Breast epithelium (tissue), 3 donors: Measurements from ENCODE around the gene DIPK1C.

ENCODE experiments used
- POLR2A ChIP-seq: fragments of 450-650 bp; IDR thresholded peaks from one replicate; pipeline ENCODE4 v1.6.1; 2016; ENCODE audit warnings: antibody characterized with exemption, mild to moderate bottlenecking, moderate library complexity
- TF ChIP-seq, protein P1 (sequence below), 3 donors: fragments of 450-650 bp; IDR thresholded peaks; one replicate each; pipeline ENCODE4 v1.5.1; 2016 to 2017; ENCODE audit warnings: antibody characterized with exemption in 3 of 3, mild to moderate bottlenecking in 3 of 3, moderate library complexity in 3 of 3

DNA sequence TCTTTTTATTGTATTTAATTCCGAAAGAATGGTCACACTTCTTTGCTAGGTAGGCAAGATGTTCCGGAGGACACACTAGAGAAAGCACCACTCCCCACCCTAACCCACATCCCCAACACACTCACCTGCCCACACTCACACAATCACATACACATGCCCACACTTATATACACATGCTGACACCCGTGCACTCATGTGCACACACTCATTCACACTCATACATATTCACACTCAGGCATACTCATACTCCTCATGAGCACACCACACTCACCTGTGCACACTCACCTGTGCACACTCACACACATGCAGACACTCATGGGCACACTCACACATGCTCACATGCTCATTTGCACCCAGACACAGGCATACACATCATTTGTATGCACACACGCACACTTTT is 21.4 kb downstream of the DIPK1C start:
- TF ChIP-seq, protein P1, sequence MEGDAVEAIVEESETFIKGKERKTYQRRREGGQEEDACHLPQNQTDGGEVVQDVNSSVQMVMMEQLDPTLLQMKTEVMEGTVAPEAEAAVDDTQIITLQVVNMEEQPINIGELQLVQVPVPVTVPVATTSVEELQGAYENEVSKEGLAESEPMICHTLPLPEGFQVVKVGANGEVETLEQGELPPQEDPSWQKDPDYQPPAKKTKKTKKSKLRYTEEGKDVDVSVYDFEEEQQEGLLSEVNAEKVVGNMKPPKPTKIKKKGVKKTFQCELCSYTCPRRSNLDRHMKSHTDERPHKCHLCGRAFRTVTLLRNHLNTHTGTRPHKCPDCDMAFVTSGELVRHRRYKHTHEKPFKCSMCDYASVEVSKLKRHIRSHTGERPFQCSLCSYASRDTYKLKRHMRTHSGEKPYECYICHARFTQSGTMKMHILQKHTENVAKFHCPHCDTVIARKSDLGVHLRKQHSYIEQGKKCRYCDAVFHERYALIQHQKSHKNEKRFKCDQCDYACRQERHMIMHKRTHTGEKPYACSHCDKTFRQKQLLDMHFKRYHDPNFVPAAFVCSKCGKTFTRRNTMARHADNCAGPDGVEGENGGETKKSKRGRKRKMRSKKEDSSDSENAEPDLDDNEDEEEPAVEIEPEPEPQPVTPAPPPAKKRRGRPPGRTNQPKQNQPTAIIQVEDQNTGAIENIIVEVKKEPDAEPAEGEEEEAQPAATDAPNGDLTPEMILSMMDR (IDR thresholded peaks at IDR 0.05): no peak
- TF ChIP-seq POLR2A: no peak
